ENCODE measurements around the gene ANTXR1. TPM values are rescaled to one million over a fixed set of nuclear protein-coding genes. Genes with fewer than 3 reads are reported as not detected.

Gene ANTXR1
- total RNA-seq, 1 donor from 2014 or later = 7.8 TPM

- no peak overlapping the region for H3K4me3 ChIP-seq (ENCODE audit: low read depth, low read length)
- TF ChIP-seq CTCF (conservative IDR thresholded peaks at IDR 0.05; ENCODE audit: low read depth, low read length) = no peak
- peak; percentile 47 for DNase-seq (ENCODE audit: low read depth)
Measured at GRCh38 chr2:69057660-69058059, 44.7 kb downstream of the ANTXR1 start.

GRCh38 chr2:69059731-69060290 is 46.8 kb downstream of the ANTXR1 start:
- no peak for DNase-seq (ENCODE audit: low read depth)
- TF ChIP-seq CTCF (conservative IDR thresholded peaks at IDR 0.05; ENCODE audit: low read depth, low read length) = no peak
- H3K4me3 ChIP-seq (ENCODE audit: low read depth, low read length) = no peak overlapping the region

- no peak for DNase-seq (ENCODE audit: low read depth)
- no peak overlapping the region for H3K4me3 ChIP-seq (ENCODE audit: low read depth, low read length)
- TF ChIP-seq CTCF (conservative IDR thresholded peaks at IDR 0.05; ENCODE audit: low read depth, low read length) = no peak
Measured at GRCh38 chr2:69060938-69061501, 48.0 kb downstream of the ANTXR1 start.

- no peak overlapping the region for H3K4me3 ChIP-seq (ENCODE audit: low read depth, low read length)
- no peak for DNase-seq (ENCODE audit: low read depth)
- TF ChIP-seq CTCF (conservative IDR thresholded peaks at IDR 0.05; ENCODE audit: low read depth, low read length) = no peak
Measured at GRCh38 chr2:69061525-69061924, 48.5 kb downstream of the ANTXR1 start.

- no peak for TF ChIP-seq CTCF (conservative IDR thresholded peaks at IDR 0.05; ENCODE audit: low read depth, low read length)
- DNase-seq (ENCODE audit: low read depth) = no peak
Measured at GRCh38 chr2:69062307-69062962, 49.5 kb downstream of the ANTXR1 start.

GRCh38 chr2:69065735-69066336 is 52.9 kb downstream of the ANTXR1 start:
- H3K4me3 ChIP-seq (ENCODE audit: low read depth, low read length) = no peak overlapping the region
- DNase-seq (ENCODE audit: low read depth) = no peak
- TF ChIP-seq CTCF (conservative IDR thresholded peaks at IDR 0.05; ENCODE audit: low read depth, low read length) = no peak

More at GRCh38 chr2:69062307-69062962, 49.5 kb downstream of the ANTXR1 start:
- no peak overlapping the region for H3K4me3 ChIP-seq (ENCODE audit: low read depth, low read length)

Data from epithelial cell of proximal tubule (primary cell).